Esophagus squamous epithelium (tissue), 4 donors: ENCODE results near the gene FHIT.

ENCODE experiments used
- POLR2A ChIP-seq, 4 donors: fragments of 450-650 bp; IDR thresholded peaks; one replicate each; pipeline ENCODE4 v1.6.1; 2017; ENCODE audit warnings: antibody characterized with exemption in 4 of 4, mild to moderate bottlenecking in 4 of 4, moderate library complexity in 3 of 4
- TF ChIP-seq, protein P1 (sequence below), 6 experiments: fragments of 450-650 bp in 4 of 6; fragments of 200-600 bp in 2 of 6; sonication (generic) in 2 of 6; IDR thresholded peaks; one replicate each; pipeline ENCODE4 v1.5.1; 2016 to 2019; ENCODE audit warnings: antibody characterized with exemption in 6 of 6, mild to moderate bottlenecking in 4 of 6, moderate library complexity in 4 of 6

DNA sequence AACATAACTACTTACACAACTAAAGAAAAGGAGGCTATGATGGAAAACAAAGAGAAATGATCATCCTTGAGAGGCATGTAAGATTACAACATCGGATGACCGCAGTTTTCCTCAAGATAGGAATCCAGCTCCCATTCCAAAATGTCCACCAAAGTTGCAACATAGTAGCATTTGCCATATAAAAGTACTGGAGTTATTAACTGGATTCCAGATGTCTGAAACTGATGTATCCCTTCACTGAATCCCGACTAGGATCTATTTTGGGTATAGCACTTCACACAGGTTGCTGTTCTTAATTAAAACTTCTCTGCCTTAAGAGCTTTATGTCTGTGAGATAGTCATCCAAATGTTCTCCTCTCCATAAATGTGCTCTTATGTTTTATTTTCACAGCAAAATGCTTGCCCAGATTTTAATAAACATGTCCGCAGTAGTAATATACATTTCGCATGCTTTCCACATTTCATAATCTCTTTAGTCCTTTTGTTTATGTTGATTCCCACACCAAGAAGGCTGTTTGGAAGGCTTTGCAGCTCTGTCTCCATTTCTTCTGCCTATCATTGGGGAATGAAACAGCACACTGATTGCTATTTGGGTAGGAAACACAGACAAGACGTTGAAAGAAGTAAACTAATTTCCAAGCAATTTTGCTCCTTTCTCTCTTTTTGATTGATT, 1484.9 kb downstream of the FHIT start:
- TF ChIP-seq, protein P1, sequence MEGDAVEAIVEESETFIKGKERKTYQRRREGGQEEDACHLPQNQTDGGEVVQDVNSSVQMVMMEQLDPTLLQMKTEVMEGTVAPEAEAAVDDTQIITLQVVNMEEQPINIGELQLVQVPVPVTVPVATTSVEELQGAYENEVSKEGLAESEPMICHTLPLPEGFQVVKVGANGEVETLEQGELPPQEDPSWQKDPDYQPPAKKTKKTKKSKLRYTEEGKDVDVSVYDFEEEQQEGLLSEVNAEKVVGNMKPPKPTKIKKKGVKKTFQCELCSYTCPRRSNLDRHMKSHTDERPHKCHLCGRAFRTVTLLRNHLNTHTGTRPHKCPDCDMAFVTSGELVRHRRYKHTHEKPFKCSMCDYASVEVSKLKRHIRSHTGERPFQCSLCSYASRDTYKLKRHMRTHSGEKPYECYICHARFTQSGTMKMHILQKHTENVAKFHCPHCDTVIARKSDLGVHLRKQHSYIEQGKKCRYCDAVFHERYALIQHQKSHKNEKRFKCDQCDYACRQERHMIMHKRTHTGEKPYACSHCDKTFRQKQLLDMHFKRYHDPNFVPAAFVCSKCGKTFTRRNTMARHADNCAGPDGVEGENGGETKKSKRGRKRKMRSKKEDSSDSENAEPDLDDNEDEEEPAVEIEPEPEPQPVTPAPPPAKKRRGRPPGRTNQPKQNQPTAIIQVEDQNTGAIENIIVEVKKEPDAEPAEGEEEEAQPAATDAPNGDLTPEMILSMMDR (IDR thresholded peaks at IDR 0.05): no peak
- no peak for TF ChIP-seq POLR2A (IDR thresholded peaks at IDR 0.05)
